GM20431 (cell line): ENCODE measurements around the gene MEGF6.

ENCODE experiments used
- in situ Hi-C: fragments of 300-500 bp; cut with MseI, MboI; formaldehyde crosslinking; loops from one replicate; pipeline ENCODE4 v1.15.0; 2020; ENCODE audit warnings: low sequenced_read_pairs; ENCODE audit not compliant: unreplicated experiment

MEGF6 gene

DNA sequence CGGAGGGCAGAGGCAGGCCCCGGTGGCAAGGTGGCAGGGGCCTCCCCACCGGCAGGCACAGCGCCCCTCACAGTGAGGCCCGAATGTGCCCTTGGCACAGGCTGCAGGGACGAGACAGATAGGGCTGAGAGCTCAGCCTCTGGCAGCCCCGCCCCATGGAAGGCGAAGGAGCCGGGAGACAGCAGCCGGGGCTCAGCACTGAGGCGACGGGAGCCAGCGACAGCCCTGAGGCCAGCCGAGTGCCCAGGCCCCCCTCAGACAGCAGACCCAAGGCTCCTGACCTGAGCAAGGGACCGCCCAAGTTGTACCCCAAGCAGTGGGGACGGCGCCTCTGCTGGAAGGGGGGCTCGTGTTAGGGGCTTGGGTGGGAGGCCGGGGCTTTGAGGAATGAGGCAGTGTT lies 113.8 kb downstream of the MEGF6 start:
- in situ Hi-C loops = no loop called here

DNA sequence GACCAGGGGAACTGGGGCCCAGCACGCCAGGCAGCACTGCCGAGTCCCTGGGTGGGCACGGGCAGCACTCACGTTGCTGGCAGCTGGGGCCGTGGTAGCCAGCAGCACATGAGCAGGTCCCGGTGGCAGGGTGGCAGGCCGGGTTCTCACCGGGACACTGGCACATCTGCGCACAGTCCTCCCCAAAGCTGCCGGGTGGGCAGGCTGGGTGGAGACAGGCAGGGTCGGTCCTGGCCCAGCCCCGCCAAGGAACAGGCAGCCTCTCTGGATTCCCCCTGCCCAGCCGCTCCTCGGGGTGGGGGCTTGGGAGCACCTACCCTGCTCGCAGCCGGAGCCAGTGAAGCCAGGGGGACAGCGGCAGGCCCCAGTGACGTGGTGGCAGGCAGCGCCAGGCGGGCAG lies 114.4 kb downstream of the MEGF6 start:
- in situ Hi-C loops = no loop called here

DNA sequence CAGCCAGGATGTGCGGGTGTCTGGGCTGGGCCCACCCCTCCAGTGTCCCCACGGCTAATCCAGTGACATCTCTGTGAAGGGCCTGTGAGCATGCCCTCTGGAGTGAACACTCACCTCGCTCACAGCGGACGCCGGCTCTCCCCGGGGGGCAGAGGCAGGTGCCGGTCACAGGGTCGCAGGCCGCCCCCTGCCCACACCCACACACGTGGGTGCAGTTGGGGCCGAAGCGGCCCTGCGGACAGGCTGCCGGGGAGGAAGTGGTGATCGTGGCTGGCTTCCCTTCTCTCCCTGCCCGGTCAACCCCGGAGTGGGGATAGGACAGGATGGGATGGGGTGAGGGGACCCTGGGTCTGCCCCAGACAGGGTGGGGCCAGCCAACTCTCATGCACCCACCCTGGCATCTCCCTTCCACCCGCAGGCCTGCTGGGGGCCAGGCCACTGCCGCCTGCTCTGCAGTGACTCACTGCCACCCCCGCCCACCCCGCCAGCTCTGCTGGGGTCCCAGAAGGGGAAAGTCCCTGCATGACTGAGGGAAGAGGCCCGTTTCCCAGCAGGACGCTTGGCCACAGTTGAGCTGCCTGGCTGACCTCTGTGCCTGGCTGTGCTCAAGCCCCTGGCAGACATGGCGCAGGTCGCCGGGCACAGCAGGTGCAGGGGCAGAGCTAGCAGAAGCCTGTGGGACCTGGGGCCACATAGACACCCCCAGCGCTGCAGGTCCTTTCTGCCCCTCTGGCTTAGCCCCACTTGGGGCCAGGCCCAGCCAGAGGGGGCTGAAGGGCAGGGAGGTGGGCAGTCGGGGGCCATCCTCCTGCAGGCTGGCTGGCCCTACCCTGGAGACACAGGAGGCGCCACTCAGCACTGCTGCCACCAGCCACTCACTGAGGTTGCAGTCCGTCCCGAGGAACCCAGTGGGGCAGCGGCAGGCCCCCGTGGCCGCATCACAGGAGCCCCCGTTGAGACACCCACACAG lies 115.2 kb downstream of the MEGF6 start:
- in situ Hi-C loops = no loop called here

DNA sequence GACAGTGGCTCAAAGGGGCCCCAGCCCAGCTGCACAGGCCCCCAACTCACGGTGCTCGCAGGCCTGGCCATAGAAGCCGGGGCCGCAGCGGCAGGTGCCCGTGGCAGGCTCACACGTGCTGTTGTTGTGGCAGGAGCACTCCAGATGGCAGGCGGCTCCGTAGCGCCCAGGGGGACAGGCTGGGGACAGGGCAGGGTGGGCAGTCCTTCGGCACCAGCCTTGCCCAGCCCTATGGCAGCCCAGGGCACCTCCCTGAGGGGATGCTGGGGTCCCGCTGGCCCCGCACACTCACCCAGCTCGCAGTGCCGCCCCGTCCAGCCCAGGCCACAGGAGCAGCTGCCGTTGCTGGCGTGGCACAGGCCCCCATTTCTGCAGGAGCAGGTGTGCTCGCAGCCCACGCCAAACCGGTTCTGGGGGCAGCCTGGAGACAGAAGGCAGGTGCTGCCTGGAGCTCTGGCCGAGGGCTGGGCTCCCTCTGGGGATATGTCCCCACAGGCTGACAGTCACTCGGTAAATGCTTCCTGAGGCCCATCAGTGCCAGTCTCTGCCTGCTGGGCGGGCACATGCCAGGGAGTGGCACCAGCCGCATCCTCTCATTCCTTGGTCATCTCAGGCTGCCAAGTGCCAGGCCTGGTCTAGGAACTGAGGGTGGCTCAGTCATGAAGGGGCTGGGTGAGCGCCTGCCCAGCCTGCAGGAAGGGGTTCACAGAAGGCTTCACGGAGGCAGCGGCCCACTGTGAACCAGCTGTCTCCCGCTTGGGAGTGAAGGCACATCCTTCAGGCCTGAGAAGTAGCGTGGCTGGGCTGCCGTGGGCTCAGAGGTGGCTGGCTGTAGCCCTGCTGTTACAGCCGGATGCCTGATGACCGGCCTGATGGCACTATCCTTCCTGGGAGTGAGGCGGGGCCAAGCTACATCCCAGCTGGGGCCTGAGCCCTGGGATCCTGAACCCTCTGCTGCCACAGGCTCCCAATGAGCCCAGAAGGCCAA lies 116.7 kb downstream of the MEGF6 start:
- in situ Hi-C loops = no loop called here

DNA sequence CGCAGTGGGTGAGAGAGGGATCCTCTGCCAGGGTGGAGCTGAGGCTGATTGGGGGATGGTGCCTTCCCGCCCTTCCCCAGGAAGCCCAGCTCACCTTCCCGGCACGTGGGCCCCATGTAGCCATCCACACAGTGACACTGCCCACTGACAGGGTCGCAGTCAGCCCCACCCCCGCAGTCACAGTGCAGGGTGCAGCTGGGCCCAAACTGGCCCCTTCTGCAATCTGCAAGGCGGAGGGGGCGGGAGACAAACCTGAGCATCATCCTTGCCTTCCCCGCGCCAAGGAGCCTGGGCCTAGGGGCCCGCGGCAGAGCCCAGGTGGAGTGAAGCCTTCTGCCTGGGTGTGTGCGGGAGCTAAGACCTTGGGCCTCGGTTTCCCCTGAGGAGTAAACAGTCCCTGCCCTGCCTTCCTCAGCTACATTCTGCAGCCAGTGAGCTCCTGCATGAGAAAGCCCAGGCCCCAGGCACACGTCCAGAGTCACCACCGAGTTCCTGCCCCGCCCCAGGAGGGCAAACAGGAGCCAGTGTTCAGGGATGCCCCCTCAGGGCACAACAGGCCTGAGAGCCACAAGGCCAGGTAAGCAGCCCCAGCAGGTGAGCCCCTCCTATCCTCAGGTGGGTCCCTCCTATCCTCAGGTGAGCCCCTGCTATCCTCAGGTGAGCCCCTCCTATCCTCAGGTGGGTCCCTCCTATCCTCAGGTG lies 118.6 kb downstream of the MEGF6 start:
- in situ Hi-C loops = no loop called here

DNA sequence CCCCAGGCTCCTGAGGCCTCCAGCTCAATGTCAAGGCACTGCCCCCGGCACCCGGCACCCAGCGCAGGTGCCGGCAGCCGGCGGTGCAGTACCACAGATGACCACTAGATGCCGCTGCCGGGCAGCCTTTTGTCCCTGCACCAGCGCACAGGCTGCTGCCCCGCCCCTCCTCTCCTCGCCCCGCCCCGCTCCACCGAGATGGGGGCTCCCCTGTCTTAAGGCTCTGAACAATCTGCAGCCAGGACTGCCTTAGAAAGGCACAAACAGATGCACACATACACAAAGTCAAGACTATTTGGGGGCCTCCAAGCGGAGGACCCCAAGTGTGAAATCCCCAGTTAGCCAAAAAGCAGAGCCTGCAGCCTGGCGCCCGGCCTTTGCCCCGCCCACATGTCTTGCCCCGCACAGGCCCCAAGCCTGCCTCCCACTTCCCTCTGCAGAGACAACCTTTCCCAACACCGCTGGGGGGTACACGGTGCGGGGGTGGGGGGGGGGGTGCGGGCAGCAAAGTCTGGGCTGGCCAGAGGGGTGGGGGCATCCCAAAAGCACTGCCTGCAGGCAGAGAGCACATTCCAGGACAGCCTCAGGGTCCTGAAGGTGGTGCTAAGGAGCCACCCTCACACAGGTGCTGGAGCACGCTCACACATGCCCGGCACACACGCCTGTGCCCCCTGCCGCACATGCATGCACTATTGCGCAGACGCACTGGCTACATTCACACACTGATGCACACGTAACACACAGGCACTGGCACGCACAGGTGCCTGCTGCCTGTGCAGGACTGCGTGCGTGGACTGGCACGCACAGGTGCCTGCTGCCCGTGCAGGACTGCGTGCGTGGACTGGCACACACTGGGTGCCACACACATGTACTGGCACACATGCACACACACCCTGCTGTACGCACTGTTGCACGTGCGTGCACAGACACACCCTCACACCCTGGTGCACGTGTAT lies 119.7 kb downstream of the MEGF6 start:
- in situ Hi-C loops = no loop called here

DNA sequence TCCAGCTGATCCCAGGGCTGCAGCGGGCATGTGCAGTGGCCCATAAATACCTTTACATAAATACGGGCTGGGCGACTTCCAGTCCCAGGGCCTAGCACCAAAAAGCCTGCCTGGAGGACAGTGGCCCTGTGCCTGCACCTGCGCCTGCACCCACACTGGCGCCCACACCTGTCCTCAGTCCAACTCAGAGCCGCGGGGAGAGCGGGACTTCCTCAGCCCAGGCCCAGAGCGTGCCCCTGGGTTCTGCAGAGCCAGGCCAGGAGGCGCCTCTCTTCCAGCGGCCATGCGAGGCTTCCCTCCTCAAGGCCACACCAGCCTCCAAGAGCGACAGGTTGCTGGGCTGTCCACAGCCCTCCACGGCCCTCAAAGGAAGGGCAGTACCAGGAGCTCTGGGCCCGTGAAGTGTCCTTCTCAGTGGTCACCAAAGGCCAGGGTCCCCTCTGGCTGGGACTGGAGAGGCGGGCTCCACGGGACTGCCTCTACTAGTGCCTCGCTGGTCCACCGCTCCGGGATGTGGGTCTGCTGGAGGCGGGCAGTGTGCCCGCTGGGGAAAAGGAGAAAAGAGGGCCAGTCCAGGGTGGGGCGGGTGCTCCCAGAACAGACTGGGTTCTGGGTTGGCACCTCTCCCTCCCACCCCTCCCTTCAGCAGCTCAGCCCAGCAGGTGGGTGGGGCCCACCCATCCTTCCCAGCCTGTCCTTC lies 121.1 kb downstream of the MEGF6 start:
- in situ Hi-C loops = no loop called here

DNA sequence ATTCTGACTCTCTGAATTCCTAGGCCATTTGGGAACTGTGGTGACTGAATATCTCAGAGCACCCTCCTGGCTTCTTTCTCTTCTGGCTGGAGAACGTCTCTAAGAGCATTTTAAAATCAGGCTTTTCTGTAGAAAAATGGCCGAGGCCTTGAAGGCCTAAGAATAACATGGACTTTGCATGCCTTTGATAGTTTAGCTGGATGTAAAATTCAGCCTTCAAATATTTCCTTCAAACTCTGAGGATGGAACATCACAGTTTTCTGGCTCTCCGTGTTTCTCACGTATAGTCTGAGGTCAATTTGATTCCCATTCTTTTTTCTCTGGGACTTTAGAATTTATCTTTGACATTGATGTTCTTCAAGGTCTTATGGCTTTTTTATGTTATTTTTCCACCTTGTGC lies 122.9 kb downstream of the MEGF6 start:
- in situ Hi-C loops = no loop called here

DNA sequence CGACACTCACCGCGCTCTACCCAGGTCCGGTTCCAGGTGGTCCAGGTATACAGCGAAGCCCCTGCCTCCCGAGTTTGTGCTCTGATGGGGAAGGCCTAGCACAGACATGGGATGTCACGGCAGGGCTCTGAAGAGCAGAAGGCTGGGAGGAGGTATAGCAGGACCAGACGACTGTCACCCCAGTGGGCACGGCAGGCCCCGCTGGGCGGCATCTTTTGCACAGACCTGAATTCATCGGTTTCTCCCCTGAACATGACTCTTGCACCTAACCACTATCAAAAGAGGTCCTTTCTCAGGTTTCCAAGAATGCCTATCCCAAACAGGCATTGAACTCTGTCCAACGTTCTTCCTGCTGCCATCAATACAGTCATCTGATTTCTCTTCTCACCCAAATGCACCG lies 126.3 kb downstream of the MEGF6 start:
- in situ Hi-C loops = no loop called here

DNA sequence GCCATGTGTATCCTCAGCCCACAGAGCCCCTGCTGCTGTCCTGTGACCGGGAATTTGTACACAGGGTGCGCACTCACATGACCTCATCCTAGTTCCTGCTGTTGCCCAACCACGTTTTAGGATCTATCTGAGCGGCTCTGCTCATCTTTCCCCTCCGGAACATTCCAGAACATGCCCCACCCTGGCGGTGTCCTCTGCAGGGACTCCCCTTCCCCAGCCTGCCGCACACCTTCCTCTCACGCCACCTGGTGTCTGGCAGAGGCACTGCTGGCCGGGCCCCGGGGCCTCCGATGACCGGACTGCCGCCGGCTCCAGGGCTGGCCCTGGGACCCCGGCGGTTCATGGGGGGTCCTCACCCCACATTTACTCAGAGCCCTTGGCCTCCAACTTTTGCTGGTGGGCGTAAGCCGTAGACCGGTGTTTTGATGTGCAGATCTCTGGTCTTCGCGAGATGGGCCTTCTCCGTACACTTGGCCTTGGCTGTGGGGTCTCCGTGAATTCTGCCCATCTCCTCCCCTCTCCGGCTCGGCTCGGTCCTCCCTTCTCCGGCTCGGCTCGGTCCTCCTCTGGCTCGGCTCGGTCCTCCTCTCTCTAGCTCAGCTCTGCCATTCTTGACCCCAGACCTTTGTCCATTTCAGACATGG lies 127.4 kb downstream of the MEGF6 start:
- in situ Hi-C loops = no loop called here

DNA sequence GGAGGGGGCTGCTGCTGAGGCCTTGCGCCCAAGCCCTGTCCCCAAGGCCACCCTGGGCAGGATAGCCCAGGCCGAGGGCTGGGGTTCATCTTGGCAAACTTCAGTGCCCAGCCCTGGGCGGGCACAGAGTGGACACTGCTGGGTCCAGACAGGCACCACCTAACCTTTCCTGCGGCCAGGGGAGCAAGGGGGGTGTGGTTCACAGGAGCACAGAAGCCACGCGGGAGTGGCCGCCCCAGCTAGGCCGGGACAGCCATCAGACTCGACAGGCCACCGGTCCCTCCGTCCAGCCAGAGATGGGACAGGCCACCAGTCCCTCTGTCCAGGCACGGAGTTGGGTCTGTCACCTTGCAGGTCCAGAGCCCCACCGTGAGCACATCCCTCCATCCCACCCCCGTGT lies 127.9 kb downstream of the MEGF6 start:
- in situ Hi-C loops = no loop called here

DNA sequence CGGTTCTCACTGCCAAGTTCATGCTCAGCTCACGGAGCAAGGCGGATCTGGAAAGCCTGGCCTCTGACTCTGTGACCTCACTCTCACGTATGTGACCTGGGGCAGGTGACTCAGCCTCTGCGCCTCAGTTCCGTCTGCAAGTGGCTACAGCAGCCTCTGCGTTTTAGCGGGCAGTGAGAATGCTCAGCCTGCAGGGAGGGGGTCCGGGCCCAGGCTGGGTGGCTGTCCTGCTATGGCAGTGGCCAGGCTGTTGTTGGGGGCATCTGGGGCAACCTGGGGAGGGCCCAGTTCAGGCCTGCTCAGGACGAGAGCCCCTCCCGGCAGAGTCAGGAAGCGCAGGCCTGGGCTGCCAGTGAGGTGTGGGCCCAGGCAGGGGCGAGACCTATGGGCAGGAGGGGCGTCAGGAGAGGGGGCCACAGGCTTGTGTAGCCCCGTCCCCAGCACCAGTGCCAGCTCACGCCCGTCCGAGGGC lies 128.9 kb downstream of the MEGF6 start:
- in situ Hi-C loops = no loop called here

DNA sequence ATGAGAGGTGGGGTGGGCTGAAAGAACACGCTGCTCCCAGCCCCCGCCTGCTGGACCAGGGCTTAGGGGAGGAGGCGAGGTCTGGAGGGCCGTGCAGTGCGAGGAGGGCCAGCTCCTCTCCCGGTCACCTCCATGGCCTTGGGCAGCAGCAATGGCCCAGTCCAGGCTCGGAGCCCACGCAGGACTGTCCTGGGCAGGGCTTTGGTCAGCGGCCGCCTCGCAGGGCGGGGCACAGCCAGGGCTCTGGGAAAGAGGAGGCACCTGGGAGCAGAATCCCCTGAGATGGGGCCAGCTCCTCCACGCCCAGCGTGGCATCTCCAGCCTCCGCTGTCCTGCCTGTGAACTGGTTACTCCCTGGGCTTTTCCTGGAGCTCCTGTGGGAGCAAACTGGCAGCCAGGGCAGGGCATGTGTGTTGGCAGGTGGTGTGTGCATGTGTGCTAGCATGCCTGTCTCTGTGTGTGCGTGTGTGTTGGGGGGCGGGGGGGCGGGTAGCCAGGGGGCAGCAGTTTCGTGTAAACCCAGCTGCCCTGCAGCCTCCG lies 129.4 kb downstream of the MEGF6 start:
- in situ Hi-C loops = no loop called here

DNA sequence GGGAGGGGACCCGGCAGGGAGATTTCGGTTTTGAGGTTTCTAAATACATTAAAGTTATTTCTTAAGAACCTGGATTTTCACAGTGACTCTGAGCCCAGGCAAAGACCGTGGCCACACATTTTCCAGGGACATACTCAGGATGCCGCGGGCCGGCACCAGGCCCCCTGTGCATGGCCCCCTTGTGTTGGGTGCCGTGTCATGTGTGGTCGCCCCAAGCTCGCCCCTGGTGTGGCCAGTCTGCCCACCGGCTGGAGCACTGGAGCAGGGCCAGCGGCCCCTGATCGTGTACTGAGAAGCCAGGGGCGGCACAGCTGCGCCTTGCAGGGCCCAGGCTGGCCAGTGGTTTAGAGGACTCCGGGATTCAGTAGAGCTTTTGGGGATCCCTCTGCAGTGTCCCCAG lies 130.3 kb downstream of the MEGF6 start:
- in situ Hi-C loops = no loop called here

DNA sequence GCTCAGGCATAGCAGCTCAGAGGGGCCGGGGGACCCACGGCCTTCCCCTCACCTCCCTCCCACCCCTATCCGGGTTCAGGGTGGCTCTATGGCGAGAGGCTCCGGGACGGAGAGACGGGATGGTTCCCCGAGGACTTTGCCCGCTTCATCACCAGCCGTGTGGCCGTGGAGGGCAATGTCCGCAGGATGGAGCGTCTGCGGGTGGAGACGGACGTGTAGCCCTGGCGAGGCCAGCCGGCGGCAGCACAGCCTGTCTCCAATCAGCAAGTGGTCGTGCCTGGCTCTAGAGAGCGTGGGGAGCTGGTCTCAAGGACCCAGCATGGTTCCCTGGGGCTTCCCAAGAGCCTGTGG lies 131.0 kb downstream of the MEGF6 start:
- in situ Hi-C loops = no loop called here

DNA sequence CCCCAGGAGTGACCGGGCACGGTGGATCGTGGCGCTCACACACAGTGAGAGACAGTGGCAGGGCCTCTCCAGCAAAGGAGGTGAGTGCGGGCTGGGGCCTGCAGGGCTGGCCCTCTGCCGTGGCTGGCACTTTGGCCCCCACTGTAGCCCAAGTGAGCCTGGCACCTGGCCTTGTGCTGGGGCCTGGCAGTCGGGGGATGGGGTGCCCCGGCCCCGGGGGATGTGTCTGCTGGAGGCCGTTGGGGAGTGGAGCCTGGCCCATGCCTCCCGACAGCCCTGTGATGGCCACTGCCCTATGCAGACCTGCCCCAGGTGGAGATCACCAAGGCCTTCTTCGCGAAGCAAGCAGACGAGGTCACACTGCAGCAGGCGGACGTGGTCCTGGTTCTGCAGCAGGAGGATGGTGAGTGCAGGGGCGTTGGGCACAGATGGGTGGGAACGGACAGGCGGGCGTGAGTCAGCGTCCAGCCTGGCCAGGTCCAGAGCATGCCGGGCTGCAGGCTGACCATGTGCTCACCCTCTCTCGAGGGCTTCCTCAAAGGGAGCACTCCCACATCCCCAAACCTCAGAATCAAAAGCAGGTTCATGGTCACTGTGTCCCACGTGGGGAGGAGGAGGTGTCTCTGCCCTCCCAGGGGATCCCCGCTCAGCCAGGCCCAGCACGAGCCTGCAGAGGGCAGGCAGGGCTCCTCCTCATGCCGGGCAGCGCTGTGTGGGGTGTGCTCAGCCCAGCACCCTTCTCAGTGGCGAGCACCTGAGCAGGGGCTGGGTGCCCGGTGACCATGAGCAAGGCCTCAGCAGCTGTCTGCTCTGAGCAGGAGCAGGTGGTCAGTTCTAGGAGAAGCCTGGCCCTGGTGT lies 131.6 kb downstream of the MEGF6 start:
- in situ Hi-C loops = no loop called here

DNA sequence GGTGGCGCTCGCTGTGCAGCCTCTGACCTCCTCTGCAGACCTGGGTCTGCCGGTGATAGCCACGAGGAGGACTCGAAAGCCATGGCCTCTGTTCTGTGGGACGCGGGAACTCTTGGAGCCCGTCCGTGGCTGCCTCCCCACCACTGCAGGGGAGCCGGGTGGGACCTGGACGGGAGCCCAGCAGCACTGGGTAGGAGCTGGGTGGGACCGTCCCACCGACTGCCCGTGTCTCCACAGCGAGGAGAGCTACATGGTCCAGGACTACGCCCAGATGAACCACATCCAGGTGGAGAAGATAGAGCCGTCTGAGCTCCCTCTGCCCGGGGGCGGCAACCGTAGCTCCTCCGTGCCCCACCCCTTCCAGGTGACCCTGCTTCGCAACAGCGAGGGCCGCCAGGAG lies 133.1 kb downstream of the MEGF6 start:
- in situ Hi-C loops = no loop called here
